HG03280 (cell line): ENCODE data around the gene MAP3K2.
"Not testable (repeated sequence)": the region's sequence is repeated elsewhere in the genome, so short reads cannot be mapped to it uniquely, and the experiment has no call there.

Source experiments
- ATAC-seq: cut with Tn5 transposase; IDR thresholded peaks from one replicate; pipeline ENCODE4 v1.9.1; 2021; ENCODE audit warnings: mild to moderate bottlenecking, moderate library complexity; ENCODE audit not compliant: unreplicated experiment

MAP3K2 gene

DNA sequence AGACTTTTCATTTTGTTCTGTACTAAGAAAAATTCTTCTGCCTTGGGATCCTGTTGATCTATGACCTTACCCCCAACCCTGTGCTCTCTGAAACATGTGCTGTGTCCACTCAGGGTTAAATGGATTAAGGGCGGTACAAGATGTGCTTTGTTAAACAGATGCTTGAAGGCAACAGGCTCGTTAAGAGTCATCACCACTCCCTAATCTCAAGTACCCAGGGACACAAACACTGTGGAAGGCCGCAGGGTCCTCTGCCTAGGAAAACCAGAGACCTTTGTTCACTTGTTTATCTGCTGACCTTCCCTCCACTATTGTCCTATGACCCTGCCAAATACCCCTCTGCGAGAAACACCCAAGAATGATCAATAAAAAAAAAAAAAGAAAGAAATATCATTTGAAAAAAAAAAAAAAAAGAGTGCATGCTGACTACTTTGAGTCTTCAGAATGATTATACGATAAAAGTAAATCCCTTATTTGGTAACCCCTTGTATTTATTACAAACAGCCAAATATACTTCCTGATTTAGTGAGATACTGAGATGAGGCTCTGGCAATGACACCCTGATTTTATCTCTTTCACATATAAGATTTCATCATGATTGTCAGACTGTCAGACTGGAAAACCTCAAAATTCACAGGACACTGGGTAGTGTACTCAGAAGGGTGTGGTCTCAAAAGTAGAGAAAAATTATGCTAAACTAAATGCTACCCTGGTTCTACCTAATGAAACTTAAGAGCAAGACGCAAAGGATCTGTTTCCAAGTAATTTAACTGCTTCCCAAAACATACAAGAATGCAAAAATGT lies 33.7 kb downstream of the MAP3K2 start:
- not testable (repeated sequence) for ATAC-seq

DNA sequence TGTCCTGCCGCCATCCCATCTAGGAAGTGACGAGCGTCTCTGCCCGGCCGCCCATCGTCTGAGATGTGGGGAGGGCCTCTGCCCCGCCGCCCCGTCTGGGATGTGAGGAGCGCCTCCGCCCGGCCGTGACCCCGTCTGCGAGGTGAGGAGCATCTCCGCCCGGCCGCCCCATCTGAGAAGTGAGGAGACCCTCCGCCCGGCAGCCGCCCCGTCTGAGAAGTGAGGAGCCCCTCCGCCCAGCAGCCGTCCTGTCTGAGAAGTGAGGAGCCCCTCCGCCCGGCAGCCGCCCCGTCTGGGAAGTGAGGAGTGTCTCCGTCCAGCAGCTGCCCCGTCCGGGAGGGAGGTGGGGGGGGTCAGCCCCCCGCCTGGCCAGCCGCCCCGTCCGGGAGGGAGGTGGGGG lies 34.6 kb downstream of the MAP3K2 start:
- not testable (repeated sequence) for ATAC-seq

DNA sequence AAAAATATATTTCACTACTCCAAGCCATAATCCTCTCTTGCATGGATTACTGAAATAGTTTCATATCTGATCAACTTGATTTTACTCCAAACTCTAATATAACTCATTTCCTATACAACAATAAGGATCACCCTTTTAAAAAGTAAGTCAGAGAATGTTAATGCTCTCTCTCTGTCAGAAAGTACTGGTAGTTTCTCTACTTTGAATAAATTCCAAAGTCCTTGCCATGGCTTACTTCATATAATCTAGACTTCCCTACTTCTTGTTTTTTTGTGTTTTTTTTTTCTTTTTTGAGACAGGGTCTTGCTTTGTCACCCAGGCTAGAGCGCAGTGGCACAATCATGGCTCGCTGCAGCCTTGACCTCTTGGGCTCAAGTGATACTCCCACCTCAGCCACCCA lies 36.2 kb downstream of the MAP3K2 start:
- ATAC-seq, result no peak

DNA sequence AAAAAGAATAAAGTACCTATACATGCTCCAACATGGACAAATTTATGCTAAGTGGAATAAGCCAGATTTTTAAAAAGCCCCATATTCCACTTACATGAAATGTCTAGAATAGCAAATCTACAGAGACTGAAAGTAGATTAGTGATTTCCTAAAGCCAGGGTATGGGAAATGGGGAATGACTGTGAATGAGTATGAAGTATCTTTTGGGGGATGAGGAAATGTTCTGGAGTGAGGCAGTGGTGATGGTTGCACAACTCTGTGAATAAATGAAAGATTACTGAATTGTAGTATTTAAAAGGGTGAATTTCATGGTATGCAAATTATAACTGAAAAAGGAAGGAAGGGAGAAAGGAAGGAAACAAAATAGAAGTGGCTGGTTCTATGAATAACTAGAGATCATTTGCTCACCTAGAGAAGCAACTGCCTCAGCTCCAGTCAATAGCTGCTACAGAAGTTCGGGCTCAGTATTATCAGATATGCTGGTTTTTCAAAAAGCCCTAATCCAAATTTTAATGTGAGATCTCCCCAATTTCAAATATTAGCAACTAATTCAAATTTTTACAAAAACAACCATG lies 39.3 kb downstream of the MAP3K2 start:
- ATAC-seq, result no peak

DNA sequence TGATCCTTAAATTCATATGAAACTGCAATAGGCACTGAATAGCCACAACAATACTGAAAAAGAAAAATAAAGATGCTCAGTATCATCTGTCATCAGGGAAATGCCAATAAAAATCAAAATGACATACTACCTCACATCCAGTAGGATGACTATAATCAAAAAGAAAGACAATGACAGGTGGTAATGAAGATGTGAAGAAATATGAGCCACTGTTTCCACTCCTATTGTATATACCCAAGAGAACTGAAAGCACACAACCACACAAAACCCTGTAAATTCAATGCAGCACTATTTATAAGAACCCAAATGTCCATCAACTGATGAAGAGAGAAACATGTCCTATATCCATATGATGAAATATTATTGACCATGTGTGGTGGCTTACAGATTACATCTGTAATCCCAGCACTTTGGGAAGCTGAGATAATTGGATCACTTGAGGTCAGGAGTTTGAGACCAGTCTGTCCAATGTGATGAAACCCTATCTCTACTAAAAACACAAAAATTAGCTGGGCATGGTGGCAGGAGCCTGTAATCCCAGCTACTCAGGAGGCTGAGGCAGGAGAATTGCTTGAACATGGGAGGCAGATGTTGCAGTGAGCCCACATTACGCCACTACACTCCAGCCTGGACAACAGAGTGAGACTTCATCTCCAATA lies 39.9 kb downstream of the MAP3K2 start:
- ATAC-seq, result no peak

DNA sequence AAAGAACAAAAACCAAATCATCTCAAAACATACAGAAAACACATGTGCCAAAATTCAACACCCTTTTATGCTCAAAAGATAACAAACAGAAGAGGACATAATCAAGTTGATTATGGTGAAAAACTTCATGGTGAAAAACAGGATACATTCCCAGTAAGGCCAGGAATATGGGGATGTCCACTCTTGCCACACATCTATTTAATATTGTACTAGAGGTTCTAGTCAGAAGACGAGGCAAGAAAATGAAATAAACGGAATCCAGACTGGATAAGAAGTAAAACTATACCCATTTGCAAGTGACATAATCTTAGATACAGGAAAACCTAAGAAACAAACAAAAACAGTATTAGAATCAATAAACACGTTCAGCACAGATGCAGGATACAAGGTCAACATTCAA lies 40.8 kb downstream of the MAP3K2 start:
- no peak for ATAC-seq

DNA sequence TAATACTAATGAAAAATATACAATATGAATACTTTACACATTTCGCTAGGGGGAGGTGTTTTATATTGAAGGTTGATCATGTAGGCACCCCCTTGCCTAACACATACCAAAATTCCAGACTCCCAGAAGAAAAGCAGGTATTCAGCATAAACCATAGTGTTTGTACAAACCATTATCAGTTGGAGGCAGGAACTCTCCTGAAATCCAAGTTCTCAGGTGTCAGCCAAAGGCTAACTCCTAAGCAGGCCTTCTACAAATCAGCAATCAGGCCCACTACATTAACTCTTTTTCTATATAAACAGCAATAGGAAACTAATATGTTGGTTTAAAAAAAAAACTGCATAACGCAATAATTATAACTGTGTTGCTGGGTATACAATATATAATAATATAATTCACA lies 44.5 kb downstream of the MAP3K2 start:
- no peak for ATAC-seq

DNA sequence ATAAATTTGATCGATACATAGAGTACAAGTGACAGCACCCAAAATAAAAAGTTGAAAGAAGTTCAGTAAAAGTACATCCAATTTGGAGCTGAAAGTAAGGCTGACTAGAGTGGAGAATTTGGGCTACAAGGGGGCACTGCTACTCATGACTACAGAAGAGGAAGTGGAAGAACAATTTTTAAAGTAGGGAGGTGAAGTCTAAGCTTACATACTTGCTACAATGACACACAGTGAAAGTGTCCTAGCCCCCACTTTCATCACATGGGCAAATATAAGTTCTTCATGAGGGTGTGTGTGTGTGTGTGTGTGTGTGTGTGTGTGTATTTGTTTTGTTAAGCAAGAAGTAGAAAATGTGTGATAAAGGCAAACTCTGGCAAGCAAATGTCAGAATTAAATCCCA lies 45.7 kb downstream of the MAP3K2 start:
- no peak for ATAC-seq

DNA sequence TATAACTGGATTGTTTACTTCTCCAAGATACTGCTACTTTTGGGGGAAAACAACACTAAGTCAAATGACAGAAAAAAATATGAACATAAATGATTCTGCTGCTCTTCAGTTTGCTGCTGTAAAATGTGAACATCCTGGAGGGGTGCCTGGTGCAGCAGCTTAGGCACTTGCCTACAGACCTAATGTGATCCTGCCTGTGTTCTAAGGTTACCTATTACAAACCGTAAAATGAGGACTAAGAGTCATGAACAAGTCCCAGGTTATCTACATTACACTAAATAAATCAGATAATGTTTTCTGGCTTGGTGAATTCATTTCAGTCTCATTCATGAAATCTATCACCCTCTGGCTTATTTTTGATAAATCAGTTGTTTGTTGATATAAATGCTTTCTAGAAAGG lies 55.4 kb downstream of the MAP3K2 start:
- ATAC-seq, result no peak

DNA sequence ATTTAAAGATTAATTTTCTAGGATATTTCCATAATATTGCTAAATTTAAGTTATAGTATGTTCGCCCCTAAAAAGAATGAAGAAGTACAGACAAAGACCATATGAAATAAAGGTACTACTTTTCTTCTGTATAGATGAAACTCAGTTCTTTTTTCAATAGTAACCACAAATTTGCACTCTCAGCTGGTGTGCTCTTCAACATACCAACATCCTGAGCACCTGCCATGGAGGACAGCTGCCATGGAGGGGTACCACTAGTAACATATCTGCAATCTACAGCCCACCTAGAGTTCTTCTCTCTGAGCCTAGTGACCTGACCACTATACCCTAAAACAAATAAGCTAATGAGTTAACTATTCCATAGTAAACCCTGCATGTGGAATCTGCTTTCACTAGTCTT lies 57.0 kb downstream of the MAP3K2 start:
- peak; percentile 64 for ATAC-seq

DNA sequence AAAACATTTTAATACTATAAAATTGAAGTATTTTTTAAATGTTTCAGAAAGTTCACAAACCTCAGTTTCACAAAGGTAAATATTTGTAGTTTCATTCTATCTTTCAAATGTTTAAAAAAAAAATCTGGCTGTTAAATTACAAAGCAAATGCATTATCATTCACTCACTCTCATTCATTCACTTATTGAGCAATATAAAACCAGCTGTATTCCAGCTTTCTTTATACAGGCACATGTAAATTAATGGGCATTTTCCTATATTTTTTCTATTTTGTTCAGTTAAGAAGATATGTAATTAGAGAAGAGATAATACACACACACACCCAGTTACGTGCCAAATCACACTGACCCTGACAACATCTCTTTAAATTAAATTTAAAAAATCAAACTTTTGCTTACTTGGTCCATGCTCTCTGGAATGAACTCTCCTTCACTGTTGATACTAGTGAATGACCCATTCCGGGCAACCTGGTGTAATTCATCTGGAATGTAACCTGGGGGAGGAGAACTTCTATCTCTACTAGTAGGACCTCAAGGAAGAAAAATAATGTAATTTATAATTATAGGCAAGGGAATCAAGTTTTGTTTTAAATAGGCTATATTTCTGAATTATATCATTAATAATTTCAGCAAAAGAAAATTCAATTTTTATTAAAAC lies 61.4 kb downstream of the MAP3K2 start:
- ATAC-seq, result no peak

DNA sequence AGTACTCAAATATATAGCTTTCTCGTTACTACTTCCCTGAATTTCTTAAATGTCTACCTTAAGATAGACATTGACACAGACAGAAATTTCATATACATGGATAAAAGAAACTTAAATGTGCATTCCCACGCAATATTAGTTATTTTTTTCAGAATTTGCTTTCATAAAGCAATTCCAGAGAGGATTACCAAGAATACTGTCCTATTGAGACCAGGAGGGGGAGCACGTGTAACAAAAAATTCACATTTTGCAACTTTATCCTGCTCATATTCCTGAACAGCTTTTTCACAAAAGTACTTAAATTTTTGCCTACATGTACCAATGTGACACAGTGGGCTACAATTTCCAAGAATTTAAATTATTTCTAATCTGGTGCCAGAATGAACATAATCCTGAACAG lies 63.1 kb downstream of the MAP3K2 start:
- ATAC-seq, result no peak

DNA sequence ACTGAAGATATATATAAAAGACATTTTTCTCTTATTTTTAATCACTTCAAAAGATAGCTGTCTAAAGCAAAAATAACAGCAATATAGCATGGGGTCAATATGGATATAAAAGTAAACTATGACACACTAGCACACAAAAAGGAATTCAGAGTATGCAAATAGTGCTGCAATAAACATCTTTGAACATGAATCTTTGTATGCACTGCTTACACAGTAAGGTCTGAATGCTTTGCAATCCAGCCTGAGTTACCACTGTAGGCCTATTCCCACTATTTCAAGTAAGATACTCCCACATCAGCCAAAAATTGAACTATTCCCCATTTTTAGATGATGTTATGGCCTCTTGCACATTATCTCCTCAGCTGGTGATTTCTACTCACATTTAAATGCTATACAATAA lies 66.5 kb downstream of the MAP3K2 start:
- no peak for ATAC-seq

DNA sequence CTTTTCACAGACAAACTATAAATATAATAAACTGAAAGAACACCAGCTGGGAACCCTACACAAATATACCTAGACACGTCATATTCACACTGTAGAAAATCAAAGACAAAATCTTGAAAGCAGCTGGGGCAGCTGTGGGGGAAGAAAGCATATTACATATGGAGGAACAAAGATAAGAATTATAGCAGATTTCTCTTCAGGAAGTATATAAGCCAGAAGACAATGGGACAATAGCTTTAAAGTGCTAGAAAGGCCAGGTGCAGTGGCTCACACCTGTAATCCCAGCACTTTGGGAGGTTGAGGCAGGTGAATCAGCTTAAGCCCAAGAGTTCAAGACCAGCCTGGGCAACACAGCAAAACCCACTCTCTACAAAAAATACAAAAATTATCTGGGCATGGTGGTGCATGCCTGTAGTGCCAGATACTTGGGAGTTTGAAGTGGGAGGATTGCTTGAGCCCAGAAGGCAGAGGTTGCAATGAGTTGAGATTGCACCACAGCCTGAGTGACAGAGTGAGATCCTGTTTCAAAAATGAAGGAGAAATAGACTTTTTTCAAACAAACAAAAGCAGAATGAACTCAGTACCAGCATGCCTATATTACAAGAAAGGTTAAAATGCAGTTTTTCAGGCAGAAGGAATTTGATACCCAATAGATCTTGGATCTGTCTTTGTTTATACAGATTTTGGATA lies 67.0 kb downstream of the MAP3K2 start:
- no peak for ATAC-seq

DNA sequence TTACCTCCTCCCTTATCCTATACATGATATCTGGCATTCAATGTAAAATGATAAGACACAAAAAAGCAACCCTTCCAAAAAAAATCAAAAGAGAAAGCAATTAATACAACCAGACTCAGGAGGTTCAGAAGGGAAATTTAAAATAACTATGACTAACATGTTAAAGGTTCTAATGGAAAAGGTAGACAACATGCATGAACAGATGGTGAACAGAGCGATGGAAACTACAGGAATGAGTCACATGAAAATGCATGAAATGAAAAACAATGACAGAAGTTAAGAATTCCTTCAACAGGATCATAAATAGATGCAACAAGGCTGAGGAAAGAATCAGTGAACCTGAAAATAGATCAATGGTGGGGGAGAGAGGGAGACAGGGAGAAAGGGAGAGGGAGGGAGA lies 67.7 kb downstream of the MAP3K2 start:
- no peak for ATAC-seq

DNA sequence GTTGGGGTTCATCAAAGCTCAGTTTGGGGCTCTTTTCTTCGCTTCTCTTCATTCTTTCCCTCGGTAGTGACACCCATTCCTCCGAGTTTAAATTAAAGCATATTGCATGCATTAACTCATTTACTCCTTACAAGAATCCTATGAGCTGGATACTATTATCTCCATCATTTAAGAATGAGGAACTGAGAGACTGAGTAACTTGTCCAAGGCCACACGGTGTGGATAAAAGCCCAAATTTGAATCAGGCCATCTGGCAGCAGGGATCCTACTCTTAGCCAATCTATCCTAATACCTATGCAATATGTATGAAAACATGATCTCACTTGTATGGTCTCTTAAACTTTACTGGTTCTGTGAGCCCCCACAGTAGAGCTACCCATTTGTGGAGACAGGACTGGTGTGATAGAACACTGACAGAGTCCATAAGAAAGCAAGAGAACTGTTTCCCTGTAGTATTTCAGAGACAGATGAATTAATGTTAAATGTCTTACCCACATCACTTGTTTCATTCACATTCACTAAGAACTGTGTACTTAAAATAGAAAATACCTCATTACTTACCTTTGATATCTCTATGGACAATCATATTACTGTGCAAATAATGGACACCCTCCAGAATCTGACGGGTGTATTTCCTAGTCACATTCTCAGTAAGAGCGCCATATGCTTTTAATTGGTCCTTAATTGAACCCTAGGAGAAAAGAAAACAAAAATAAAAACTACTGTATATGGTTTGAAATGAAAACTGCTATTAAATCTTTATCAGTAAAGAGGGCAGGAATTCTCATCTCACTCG lies 73.4 kb downstream of the MAP3K2 start:
- no peak for ATAC-seq

DNA sequence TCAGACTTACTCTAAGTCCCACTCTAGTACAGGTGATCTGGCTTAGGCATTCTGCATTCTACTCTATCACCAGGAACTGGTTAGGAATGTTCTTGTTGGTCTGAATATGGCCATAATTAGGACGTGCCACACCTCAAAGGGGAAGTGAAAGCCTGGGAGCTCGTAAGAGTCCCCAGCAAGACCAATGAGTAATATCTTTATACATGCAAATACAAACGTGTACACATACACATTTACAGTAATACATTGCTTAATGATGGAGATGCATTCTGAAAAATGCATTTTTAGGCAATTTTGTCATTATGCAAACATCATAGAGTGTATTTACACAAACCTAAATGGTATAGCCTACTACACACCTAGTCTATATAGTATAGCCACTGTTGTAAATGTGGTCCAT lies 74.4 kb downstream of the MAP3K2 start:
- ATAC-seq, result peak; percentile 92

DNA sequence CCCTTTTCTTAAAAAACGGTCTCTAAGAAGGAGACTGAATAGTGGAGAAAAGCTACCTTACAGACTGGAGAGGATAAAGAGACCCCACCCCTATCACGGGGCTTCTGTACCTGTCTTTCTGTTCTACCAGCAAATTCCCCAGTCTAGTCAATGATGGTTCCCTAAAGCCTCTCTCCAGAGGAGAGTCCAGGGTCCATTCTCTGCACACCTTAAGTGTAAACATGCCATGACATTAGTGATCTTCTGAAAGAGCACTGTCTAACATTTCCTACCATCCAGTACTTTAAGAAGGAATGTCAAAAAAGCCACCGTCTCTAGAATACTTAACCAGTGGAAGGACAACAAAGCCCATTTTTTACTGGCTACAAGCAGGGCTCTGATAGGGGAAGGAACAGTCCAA lies 76.8 kb downstream of the MAP3K2 start:
- no peak for ATAC-seq

DNA sequence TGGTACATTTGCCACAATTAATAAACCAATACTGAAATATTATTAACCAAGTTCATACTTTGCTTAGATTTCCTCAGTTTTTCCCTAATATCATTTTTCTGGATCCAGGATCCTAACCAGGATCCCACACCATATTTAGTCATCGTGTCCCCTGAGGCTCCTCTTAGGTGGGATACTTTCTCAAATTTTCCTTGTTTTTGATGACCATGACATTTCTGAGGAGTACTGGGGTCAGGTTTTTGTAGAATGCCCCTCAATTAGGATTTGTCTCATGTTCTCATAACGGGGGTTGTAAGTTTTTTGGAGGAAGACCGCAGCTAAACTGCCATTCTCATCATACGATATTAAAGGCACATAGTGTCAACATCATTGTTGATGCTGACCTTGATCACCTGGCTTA lies 78.3 kb downstream of the MAP3K2 start:
- ATAC-seq, result no peak

DNA sequence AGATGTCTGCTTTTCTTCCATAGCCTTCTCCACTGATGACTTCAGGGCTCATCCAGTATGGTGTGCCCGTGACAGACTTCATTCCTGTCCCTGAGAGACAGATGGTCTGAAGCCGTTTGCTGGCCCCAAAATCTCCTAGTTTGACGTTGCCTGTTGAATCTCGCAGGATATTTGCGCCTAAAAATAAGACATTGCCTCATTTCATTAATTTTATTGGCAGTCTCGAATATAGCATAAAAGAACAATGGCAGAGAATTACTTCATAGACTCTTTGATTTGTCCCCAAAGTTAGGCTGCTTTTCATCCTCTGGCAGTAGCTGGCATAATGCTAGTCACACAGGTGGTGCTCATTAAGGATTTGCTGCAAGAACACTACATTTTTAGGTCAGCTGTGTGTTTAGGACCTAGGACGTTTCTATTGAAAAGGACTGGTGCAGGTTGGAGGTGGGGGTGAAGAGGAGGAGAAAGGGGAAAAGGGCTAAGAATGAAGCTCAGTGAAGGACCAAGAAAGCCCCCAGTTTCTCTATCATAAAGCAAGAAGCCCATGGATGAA lies 79.1 kb downstream of the MAP3K2 start:
- ATAC-seq, result no peak
